CD4-positive, alpha-beta T cell treated with Interleukin-12 subunit alpha and Interleukin-12 subunit beta, for 1 hour (primary cell): ENCODE data around the gene CEP41.

Source experiments
- DNase-seq: peaks from one replicate; pipeline ENCODE4 v3.0.0-alpha.2; 2020

CEP41 gene

DNA sequence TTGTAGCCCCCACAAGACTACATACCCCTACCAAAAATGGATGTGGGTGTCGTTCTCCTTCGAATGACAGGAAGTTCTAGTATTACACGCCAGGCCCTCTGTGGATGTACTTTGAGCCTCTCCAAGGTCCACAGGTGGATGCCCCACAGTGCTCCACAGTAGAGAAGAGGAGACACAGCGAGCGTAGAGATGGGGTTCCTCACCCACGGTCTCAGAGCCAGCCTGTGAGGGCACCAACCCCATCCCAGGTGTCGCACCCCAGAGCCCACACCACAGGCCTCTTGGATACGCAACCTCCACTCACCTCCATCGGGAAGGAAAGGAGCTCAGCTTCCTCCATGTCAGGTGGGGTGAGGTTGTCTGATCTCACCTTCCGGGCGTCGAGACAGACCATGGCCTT, 93.9 kb downstream of the CEP41 start:
- DNase-seq = no peak

DNA sequence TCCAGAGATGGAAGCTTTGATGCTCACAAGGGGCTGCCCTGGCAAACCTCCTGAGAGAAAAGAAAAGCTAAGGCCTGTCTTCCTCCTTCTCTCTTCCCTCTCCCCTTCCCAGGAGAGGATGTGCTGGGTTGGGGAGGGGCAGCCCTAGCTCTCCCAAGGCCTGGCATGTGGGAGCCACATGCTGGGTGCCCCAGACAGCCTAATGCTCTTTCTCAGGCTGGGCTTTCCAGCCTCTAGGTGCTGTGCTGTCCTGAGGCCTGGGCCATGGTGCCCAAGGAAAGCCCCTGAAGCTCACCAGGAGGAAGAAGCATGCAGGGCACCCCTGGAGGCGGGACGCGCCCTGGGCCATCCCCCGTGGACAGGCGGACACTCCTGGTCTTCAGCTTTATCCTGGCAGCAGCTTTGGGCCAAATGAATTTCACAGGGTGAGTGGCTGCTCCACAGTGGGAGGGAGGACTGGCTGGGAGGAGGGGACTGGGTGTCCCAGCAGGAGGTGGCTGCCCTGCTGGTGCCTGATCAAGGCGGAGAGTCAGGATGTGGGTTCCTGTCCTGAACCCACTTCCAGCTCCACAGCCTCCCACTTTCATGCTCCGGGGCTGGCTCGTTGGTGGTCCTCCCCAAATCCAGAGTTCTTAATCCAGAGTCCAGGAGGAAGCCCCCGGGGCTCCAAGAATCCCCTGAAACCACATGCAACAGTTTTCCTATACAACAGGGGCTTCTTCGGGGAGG, 94.5 kb downstream of the CEP41 start:
- no peak for DNase-seq

DNA sequence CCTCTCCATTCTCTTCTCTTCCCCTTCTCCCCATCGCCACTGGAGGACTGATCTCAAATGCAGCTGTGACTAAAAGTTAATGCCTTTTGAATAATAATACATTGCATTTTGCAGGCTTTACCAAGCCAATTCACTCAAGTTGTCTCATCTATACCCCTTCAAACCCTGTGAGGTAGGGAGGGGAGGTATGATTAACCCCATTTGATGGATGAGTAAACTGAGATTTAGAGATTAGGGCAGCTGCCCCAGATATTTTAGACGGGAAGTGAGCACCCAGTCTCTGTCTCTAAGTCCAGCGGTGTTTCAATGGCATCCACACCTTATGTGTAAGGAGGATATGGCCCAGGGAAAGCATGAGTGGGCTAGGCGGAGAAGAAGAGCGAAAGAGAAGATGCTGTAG, 95.1 kb downstream of the CEP41 start:
- DNase-seq = no peak

DNA sequence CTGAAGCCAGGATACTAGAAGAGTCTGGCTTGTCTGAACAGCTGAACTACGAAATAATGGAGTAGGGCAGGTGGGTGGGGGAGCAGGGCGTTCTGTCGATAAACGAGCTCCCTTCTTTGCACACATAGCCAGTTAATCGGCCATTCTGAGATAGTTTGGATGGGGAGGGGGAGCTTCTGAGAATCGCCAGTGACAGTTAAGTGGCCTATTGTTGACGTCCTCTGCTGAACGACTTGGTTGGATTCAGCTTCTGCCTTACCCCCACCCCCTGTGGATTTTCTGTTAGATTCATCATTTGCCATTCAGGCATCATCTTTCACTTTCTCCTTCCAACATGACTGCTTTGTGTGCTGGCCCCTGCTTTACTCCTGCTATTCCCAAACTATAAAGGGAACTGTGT, 95.7 kb downstream of the CEP41 start:
- DNase-seq = no peak

DNA sequence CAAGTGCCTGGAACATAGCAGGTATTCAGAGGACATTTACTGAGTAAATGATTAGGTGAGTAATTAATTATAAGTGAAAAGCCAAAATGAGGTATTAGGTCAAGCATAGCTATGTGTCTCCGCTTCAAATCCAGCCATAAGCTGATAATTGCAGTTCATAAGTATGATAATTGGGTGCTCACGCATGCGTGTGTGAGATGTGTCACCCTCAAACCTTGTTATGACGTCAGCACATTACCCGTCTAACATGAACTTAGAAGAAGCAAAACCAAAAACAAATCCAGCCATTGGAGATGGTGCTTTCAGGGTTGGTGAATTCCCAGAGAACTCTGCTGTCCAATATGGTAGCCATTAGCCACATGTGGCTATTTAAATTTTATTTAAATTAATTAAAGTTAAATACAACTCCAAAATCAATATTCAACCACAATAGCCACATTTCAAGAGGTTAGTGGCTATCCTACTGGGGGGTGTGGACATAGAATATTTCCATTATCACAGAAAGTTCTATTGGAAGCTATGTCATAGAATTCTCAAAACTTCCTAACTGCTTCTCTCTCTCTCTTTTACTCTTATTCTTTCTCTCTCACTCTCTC, 96.4 kb downstream of the CEP41 start, which contains the start of gene CPA5:
Gene CPA5, plus strand, starts transcription at position 546 of the 596 bp plus-strand sequence. CDS start 1,670 bp downstream, outside the sequence.
- no peak for DNase-seq
